Mononuclear cell (primary cell): Measurements from ENCODE around the gene MZF1. TPM values are rescaled to one million over a fixed set of nuclear protein-coding genes. Genes with fewer than 3 reads are reported as not detected.

Experiments used
- H3K27me3 ChIP-seq: 2 replicates; pipeline ENCODE4 v1.6.0; 2011; ENCODE audit warnings: low read length, control low read depth; ENCODE audit not compliant: insufficient read depth
- H3K4me1 ChIP-seq: 2 replicates; pipeline ENCODE4 v1.5.1; 2011; ENCODE audit warnings: mild to moderate bottlenecking, low read length, control low read depth; ENCODE audit not compliant: insufficient read depth
- H3K4me3 ChIP-seq: 2 replicates; pipeline ENCODE4 v1.5.1; 2011; ENCODE audit warnings: mild to moderate bottlenecking, low read length, moderate library complexity
- H3K9me3 ChIP-seq: 2 replicates; pipeline ENCODE4 v1.5.1; 2011; ENCODE audit warnings: low read depth, mild to moderate bottlenecking, control low read depth, low read length
- total RNA-seq: library from RNA; depleted of rRNA; stranded (reverse); fragments of >200 nt; gene quantifications from one replicate; pipeline ENCODE4 v1.2.3, GENCODE V29; 2012

MZF1 gene
- total RNA-seq, 1 donor, result 11.4 TPM

DNA sequence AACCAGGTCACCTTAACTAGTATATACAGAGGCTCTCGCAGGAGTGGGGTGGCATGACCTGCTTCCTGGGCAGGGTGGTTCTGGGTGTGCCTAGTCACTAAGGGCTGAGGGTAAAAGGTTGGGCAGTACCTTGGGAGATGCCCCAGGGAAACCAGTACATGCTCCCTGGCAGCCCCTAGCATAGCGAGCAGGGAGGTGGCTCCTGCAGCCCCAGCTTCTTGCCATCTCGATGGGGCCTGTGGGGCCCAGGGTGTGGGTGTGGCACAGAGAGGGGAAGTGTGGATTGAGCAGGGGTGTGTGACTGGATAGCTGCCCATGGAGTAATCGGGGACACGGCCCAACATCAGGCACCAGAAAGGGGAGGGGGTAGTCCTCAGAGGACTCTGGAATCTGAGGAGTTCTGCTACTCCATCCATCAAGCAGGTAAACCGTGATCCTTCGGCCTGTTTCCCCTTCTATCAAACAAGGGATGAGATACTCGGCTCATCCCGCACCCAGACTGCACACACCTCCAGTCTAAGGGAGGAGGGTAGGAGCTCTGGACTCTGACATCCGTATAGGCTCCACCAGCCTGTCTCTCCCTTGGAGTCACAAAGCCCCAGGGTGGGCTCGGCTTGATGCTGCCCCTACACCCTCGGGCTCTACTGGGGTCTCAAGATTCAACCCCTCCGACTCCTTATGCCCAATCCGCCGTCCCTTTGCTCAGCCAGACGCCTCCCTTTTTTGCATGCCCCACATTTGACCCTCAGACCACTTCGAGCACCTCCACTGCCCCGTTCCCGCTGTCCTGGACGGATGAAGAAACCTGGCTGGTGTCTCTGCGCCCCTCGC is 54.7 kb downstream of the MZF1 start:
- peaks cover 35% of the 10 kb centered on the region for H3K4me1 ChIP-seq
- H3K4me3 ChIP-seq, result peak overlapping the region; percentile 73
- H3K27me3 ChIP-seq, result no peaks in the 10 kb centered on the region
- H3K9me3 ChIP-seq, result no peaks in the 10 kb centered on the region

DNA sequence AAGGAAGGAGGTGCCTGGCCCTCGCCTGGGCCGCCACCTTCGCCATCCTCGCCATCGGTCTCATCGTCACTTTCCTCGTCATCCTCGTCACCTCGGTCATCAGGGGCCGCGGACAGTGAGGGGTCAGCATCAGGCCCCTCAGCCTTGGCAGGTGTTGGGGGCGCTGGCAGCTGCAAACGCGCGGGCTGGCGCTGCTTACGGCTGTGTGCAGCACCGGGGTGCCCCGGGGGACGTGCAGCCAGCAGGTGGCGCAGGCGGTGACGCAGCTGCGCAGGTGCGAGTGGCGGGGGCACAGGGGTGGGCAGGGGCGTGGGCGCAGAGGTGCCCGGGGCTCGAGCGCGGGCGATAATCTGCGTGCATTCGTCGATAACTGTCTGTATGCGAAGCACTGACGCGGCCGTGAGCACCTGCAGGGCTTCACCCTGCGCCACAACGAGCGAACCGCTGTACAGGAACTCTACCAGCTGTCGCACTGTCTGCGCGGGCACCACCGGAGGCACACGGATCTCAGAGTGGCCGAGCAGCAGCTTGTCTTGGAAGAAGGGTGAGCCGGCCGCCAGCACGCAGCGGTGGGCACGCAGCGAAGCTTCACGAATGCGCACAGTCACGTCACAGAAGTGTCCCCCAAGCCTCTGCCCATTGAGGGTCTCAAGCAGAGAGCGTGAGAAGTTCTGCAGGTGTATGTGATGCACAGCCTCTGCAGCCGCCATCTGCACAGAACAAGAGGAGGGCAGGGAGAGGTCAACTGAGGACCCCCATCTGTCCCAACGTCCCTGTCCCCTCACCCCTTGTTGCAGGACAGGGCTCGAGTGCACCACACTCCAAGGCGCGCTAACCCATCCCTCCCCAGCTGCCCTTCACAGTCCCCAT is 55.9 kb downstream of the MZF1 start:
- Histone ChIP-seq H3K9me3 (no peaks in the 10 kb centered on the region), H3K4me1 (peaks cover 37% of the 10 kb centered on the region), H3K4me3 (no peak overlapping the region), H3K27me3 (no peaks in the 10 kb centered on the region)

DNA sequence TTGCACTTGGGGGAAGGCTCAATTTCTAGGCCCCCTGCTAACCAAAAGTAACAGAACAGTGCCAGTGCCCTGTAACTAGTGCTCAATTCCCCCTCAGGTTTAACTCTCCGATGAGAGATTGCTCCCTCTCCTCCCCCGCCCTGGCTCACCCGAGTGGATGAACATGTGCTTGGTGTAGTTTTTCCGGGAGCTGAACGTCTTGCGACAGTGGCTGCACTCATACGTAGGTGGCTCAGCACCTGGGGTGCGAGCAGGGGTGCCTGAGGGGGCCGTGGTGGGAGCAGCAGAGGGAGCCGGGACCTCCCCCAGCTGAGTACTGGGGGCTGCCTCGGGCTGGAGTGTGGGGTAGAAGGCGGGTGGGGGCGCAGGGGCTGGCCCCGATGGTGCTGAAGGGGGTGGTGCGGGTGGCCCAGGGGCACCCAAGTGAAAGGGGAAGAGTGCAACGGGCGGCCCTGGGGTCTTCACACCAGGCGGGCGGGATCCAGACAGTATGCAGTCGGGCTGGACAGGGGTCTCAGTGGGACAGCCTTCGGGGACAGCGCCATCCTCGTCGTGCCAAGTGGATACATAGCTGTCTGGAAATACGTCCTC is 56.8 kb downstream of the MZF1 start:
- Histone ChIP-seq H3K27me3 (no peaks in the 10 kb centered on the region), H3K9me3 (no peaks in the 10 kb centered on the region), H3K4me3 (no peak overlapping the region), H3K4me1 (peaks cover 37% of the 10 kb centered on the region)

DNA sequence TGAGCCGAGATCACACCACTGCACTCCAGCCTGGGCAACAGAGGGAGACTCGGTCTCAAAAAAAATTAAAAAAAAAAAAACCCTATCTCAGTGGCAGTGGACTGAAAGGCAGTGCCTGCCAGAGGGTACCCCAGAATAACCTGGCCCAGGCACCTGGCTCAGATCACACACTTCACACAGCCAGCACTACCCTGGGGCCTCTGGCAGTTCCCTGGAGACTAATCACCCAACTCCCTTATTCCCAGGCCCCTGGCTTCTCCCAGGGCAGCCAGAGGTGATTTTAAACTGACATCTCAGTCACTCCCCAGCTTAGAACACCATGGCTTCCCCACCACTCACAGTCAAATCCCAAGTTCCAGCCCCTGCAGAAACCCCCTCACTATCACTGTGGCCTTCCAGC is 57.9 kb downstream of the MZF1 start:
- H3K4me1 ChIP-seq, result peaks cover 32% of the 10 kb centered on the region
- H3K27me3 ChIP-seq, result no peaks in the 10 kb centered on the region
- no peak overlapping the region for H3K4me3 ChIP-seq
- H3K9me3 ChIP-seq, result no peaks in the 10 kb centered on the region

DNA sequence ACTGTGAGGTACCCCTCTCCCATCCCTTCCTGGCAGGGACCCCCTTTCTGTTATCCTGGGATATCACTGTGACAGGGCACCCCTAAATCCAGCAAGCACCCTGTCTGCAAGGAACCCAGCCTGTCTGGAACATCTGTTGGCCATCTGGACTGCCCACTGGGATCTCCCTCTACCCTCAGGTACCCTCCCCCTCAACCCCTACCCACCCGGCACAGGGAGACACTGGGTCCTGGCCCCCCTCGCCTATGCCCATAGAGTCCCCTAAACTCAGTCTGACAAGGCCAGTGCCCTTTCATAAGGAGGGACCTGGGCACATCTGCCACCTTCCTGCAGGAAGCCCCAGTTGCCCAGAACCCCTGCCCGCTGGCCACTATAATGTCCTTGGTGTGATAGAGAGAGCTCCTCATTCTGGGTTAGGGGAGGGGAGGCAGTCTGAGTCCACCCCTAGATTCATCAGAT is 58.5 kb downstream of the MZF1 start:
- no peaks in the 10 kb centered on the region for H3K9me3 ChIP-seq
- no peaks in the 10 kb centered on the region for H3K27me3 ChIP-seq
- no peak overlapping the region for H3K4me3 ChIP-seq
- H3K4me1 ChIP-seq, result peaks cover 30% of the 10 kb centered on the region

DNA sequence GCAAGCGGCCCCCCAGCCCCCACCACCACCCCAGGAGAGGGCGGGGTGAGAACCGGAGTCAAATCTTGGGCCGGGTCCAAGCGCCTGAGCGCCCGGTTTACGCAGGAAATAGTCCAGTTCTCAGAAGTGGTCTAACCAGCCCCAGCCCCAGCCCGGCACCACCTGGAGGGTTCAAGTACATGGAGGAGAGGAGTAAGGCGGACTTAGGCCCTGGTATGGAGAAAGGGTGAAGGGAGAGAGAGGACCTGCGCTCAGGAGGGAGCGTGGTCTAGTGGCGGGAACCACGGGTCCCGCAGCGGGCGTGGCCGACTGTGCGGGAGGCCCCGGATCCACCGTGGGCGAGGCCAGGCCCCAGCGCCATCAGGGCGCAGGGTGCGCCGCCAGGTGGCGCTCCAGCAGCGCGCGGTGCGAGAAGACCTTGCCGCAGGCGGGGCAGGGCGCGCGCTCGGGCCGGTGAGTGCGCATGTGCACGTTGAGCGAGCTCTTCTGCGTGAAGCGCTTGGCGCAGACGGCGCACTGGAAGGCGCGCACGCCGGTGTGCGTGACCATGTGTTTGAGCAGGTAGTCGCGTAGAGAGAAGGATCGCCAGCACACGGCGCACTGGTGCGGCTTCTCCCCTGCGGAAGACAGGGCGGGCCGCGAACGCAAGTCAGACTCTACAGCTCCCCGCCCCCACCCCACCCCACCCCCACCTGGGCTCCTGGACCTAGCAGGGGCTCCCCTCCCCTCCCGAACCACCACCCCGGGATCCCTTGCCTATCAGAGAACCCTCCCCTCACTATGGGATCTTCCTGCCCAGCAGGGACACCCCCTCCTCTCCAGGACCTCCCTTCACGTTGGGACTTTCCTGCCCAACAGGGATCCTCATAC is 59.2 kb downstream of the MZF1 start:
- peaks cover 27% of the 10 kb centered on the region for H3K4me1 ChIP-seq
- H3K9me3 ChIP-seq, result no peaks in the 10 kb centered on the region
- no peaks in the 10 kb centered on the region for H3K27me3 ChIP-seq
- H3K4me3 ChIP-seq, result no peak overlapping the region

DNA sequence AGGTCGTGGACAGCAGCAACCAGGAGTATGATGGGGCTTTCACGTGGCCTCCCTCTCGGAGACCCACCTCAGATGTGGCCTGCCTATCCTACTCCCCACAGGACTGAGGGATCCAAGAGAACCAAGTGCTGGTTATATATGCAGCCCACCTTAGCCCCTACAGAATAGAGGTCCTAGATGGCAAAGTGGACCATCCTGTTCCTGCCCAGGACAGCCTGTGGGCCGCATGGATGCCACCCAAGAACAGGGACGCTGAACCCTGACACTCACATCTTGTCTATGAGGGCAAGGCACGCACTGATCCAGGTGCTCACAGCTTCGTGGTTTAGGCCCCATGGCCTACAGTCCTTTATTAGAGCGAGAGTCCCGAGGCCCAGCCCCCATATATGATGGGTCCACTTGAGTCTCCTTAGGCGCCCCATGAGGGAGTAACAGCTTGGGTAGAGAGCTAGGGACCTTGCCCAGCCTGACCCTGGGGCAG is 59.9 kb downstream of the MZF1 start:
- no peaks in the 10 kb centered on the region for H3K9me3 ChIP-seq
- H3K4me1 ChIP-seq, result peaks cover 21% of the 10 kb centered on the region
- H3K27me3 ChIP-seq, result no peaks in the 10 kb centered on the region
- no peak overlapping the region for H3K4me3 ChIP-seq

Other genes with a start within 250 kb of the MZF1 start
- 0.52 TPM for gene ZSCAN22, start 246.3 kb downstream of the MZF1 start, total RNA-seq
- 17.7 TPM for gene A1BG, start 219.8 kb downstream of the MZF1 start, total RNA-seq
- gene ZNF497, start 210.6 kb downstream of the MZF1 start, total RNA-seq, result 0.31 TPM
- 0.84 TPM for gene ZNF837, start 192.3 kb downstream of the MZF1 start, total RNA-seq
- 1,513 TPM for gene RPS5, start 186.1 kb downstream of the MZF1 start, total RNA-seq
- 0.42 TPM for gene RNF225, start 177.7 kb downstream of the MZF1 start, total RNA-seq
- 1.3 TPM for gene ZNF584, start 164.7 kb downstream of the MZF1 start, total RNA-seq
- gene ZNF132, start 133.2 kb downstream of the MZF1 start, total RNA-seq, result 1.9 TPM
- 3.6 TPM for gene ZNF324B, start 121.7 kb downstream of the MZF1 start, total RNA-seq
- 19.2 TPM for gene ZNF324, start 106.3 kb downstream of the MZF1 start, total RNA-seq
- 5.5 TPM for gene ZNF446, start 97.0 kb downstream of the MZF1 start, total RNA-seq
- gene SLC27A5, start 61.3 kb downstream of the MZF1 start, total RNA-seq, result 1.9 TPM
- 2.7 TPM for gene ZBTB45, start 53.5 kb downstream of the MZF1 start, total RNA-seq
- 152 TPM for gene TRIM28, start 29.3 kb downstream of the MZF1 start, total RNA-seq
- 32.7 TPM for gene CHMP2A, start 18.2 kb downstream of the MZF1 start, total RNA-seq
- 22.5 TPM for gene UBE2M, start 14.7 kb downstream of the MZF1 start, total RNA-seq